SIG-M5 (cell line): ENCODE data around the gene SVIL.
"Not testable (repeated sequence)": the region's sequence is repeated elsewhere in the genome, so short reads cannot be mapped to it uniquely, and the experiment has no call there.

Source experiments
- DNase-seq: peaks from one replicate; lab custom pipeline; 2025; lab: John Stamatoyannopoulos, UW

SVIL gene

DNA sequence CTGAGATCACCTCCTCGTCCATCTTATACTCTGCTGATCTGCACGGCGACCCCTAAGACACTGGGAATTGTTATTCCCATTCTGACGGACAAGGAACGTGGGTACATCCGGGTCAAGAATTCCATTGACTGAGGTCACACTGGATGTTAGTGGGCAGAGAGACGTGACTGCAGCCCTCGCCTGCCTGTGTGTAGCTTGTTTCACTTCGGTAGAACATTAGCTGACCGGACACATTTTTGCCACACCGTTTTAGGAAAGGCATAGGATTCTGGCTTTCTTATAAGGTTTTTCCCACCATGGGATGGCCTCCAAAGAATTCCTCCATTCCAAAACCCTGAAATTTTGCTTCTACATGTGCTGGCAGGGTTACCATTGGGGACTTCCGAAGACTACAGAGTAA, 118.9 kb downstream of the SVIL start:
- not testable (repeated sequence) for DNase-seq

DNA sequence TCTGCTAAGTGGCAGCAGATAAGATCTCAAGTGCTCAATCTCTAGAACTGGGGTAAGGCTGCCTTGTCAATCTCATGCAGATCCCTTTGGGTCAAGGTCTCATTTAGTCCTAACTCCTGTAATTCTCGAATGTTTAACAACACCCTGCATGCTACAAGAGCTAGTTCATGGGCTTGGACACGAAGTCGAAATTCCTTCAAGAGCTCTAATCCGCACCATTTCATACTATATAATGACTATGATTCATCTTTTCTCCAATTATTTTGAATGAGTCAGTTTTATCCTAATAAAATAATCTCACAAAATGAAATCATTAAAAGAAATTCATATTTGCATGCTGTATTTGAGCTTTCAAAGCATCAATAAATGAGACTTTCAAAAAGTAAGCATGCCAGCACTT, 119.7 kb downstream of the SVIL start:
- not testable (repeated sequence) for DNase-seq

- no peak for DNase-seq
Measured at GRCh38 chr10:29514306-29514705, 120.5 kb downstream of the SVIL start.

DNA sequence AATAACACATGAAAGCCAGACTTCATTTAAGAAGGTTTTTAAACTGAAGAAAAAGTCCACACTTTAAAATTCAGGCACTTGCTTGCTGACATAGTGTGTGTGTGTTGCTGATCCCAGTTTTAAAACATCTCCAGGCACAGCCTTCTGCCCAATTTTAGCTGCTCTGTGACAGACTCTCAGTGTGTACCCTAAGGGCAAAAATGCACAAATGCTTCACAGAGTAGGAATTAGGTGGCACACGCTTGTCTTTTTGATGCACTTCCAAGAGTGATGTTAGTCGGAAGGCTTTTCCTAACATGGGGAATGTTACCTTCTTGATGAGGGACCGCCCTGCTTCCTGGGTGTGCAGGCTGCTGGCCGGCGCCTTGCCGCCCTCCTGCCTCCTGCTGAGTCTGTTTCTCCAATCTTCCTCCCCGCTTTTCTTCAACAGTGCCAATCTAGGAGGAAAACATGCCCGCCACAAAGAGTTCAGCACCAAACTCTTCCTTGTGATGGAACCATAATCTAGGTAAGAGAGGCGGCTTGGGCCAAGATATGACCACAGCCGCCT, 122.3 kb downstream of the SVIL start:
- DNase-seq, result no peak

- DNase-seq, result not testable (repeated sequence)
Measured at GRCh38 chr10:29511806-29512205, 123.0 kb downstream of the SVIL start.

DNA sequence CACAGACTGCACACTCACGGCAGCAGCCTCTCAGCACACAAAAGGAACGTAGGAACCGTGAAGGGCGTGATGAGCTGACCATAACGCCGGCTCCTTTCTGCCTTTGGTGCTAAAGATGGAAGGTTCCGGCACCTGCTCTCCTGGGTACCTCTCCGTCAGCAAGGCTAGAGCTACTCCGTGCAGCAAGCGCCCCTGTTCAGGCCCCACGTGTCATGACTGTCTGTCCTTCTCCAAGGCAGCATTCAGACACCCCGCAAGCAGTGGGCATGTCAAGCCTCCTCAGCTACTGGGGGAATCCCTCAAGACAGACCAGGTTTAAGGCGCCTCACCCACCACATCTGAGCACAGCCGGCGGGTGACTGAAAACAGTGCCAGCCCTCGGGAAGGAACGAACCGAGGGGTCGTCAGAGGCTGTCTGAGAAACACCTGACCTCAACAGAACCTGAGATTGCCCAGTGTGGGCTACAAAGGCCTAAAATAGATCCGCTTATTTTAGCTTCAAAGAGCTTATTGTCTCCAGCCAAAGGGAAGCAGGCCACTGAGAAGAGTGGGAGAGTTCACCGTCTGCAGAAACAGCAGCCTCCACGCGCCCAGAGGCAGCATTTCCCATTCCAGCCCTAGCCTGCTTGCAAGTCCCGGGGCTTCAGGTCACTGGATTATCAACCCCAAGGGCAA, 124.2 kb downstream of the SVIL start:
- not testable (repeated sequence) for DNase-seq

- DNase-seq, result no peak
Measured at GRCh38 chr10:29508554-29509244, 126.1 kb downstream of the SVIL start.

GRCh38 chr10:29507750-29508149, 127.0 kb downstream of the SVIL start:
- not testable (repeated sequence) for DNase-seq

DNA sequence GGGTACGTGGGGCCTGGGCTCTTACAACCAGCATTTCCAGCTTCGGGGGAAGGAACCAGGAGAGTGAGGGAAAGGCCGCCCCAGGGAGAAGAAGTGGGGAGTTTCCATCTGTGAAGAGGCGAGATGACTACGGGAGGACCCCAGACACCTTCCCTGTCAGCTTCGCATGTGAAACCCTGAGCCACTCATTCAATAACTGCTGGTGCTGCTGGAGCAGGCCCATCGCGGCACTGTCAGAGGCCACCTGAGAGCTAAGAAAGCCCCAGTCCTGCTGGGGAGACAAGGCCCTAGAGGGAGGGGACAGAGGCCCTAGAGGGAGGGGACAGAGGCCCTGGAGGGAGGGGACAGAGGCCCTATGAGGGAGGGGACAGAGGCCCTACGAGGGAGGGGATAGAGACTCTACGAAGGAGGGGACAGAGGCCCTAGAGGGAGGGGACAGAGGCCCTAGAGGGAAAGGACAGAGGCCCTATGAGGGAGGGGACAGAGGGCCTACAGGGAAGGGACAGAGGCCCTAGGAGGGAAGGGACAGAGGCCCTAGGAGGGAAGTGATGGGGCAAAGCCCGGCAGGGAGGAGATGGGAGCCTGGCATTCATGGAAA, 128.3 kb downstream of the SVIL start:
- DNase-seq, result not testable (repeated sequence)

DNA sequence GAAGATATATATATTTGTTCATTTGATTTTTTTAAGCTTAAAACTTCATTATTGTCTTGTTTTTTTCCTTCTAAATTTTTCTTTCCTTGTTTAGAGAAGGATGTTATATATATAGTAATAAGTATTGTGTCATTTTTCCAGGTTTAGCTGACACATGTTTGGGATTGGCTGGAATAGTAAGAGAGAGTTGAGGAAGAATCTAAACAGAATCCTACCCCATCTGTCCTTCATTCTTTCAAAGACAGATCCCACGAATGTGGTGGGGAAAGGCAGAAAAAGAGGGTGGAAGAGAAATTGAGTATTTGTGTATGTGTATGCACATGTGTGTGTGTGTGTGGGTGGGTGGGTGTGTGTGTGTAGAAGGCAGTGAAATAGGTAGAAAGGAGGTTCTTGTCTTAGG, 132.4 kb downstream of the SVIL start:
- no peak for DNase-seq

- DNase-seq, result no peak
Measured at GRCh38 chr10:29501692-29502091, 133.1 kb downstream of the SVIL start.

DNA sequence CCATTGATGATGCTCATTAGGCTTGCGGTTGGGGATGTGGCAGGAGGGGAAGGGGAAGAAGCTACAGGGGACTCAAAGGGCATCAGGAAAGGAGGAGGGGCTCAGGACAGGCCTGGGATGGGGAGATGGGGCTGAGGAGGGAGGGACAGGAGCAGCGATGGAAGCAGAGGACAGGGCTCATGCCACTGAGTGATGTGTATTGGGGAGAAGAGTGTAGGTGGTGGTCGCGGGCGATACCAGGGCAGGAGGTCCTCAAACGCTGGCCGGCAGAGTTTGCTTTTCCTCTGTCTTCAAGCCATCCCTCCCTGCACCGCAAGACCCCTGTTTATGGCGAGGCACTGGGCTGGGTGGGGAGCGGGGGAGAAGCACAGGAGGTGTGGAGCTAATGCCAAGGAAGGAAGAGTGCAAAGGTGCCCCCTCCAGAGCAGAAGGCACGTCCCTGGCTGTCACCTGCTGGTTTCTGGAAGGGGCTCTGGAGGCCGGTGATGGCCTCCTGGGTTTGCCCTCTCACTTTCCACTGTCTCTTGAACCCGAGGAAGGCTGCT, 134.7 kb downstream of the SVIL start:
- DNase-seq, result no peak

- DNase-seq, result no peak
Measured at GRCh38 chr10:29496341-29497162, 138.2 kb downstream of the SVIL start.

GRCh38 chr10:29495366-29495765, 139.4 kb downstream of the SVIL start:
- no peak for DNase-seq

GRCh38 chr10:29493697-29494096, 141.1 kb downstream of the SVIL start:
- DNase-seq, result no peak

GRCh38 chr10:29492774-29493173, 142.0 kb downstream of the SVIL start:
- DNase-seq, result no peak

DNA sequence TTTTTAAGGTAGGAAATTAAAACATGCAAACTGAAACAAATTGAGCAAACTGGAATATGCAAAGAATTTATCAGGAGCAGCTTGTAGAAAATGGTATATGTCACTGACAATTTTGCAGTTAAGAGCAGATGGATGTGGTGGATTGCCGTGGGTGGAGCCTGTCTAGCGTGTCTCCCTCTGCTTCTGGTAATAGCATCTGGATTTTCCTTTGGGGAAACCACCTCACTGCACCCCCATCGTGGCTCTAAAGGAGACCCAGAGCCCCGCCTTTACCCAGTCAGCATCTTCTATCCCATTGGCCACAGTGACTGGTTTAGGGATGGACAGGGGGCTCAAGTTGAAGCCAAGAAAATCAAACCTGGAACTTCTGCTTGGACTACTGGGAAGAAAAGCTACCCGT, 142.9 kb downstream of the SVIL start:
- DNase-seq, result no peak

DNA sequence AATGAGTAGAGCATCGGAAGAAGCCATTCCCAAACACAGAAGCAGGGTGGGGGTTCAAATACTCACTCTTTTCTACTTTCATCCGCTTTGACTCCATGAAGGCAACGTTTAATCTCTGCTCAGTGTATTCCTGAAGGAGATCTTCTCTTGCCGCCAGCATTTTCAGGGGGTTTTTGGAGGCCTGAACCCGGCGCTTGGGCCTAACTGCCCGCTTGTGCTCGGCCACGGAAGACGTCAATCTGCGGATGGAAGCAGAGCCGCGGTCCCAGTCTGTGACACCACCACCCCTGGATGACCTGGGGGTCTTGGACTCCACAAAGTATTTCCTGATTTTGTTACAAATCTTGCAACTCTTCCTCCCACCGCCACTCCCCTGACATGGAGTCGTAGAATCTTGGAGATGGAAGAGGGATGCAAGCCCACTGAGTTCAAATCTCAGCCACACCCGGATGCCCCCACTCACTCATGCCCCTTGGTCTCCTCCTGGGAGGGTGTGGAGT, 143.9 kb downstream of the SVIL start:
- not testable (repeated sequence) for DNase-seq

DNA sequence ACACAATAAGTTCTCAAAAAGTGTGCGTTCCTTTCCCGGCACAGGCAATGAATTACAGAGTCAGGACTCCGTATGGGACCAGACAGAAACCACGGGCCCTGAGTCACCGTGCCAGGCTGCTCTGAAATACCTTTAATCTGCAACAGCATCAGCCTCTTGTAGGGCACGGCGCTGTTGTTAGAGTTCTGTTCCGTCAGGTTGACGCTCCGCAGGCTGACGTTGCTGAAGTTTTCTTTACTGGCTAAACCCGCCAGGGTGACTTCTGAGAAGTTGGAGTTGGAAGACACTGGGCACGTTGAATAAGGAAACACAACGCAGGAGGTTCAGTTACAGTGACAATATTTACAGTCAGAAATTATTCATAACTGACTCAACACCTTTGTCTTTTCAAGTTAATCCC, 146.3 kb downstream of the SVIL start:
- not testable (repeated sequence) for DNase-seq

- DNase-seq, result not testable (repeated sequence)
Measured at GRCh38 chr10:29487884-29488266, 146.9 kb downstream of the SVIL start.

DNA sequence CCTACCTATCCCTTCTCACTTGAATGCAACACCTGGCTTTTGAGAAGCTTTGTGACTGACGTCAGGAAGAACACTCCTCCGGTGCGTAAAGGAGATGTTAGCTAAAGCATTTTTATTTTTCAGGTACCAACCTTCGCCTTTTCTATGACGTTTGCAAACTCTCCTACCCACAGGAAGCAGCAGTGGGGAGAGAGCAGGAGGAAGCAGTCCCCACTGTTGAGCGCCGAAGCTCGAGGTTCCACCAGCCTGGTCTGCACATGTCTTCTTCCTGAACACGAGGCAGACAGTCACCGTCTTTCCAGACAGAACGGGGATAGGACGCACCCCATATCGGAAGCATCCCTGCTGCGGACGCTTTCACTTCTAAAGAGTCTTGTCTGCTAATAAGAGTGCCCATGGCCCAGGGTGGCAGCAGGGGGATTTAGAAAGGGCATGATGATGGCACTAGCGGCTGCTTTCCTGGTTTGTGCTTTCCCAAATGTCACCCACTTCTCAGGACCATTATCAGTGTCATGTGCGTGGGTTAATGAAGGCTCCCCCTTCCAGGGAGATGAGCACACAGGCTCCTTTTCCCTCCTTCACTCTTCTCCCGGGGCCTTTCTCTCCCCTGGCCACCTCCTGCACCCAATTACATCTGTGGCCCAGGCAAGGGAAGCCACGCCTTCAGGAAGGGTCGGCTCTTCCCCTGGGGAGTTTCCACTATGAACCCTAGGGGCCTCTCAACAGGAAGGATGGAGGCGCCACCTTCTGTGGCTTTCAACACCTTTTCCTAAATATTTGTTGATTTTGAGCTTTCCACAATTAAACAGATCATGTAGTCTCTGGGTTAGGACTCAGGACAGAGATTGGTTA, 147.5 kb downstream of the SVIL start:
- not testable (repeated sequence) for DNase-seq
